Glutamatergic neuron (in vitro differentiated cells): ENCODE measurements around the gene GNAL. TPM values are rescaled to one million over a fixed set of nuclear protein-coding genes. Genes with fewer than 3 reads are reported as not detected.

Experiments used
- DNase-seq: peaks from one replicate; pipeline ENCODE4 v3.0.0; 2022
- H3K27ac Mint-ChIP-seq: one replicate; pipeline ENCODE4 v1.8.0; 2020; ENCODE audit warnings: mild to moderate bottlenecking, mixed read lengths, inconsistent platforms; ENCODE audit not compliant: unreplicated experiment
- H3K27me3 Mint-ChIP-seq: one replicate; pipeline ENCODE4 v1.8.0; 2020; ENCODE audit warnings: mild to moderate bottlenecking, moderate library complexity, mixed read lengths, inconsistent platforms; ENCODE audit not compliant: unreplicated experiment
- H3K36me3 Mint-ChIP-seq: one replicate; pipeline ENCODE4 v1.8.0; 2020; ENCODE audit warnings: mild to moderate bottlenecking, mixed read lengths, inconsistent platforms; ENCODE audit not compliant: unreplicated experiment
- H3K4me1 Mint-ChIP-seq: one replicate; pipeline ENCODE4 v1.8.0; 2020; ENCODE audit warnings: mild to moderate bottlenecking, low read depth, mixed read lengths, inconsistent platforms; ENCODE audit not compliant: unreplicated experiment
- H3K4me3 Mint-ChIP-seq: one replicate; pipeline ENCODE4 v1.8.0; 2020; ENCODE audit warnings: mild to moderate bottlenecking, mixed read lengths, inconsistent platforms; ENCODE audit not compliant: unreplicated experiment
- H3K9me3 Mint-ChIP-seq: one replicate; pipeline ENCODE4 v1.8.0; 2020; ENCODE audit warnings: mild to moderate bottlenecking, moderate library complexity, mixed read lengths, inconsistent platforms; ENCODE audit not compliant: unreplicated experiment
- CTCF ChIP-seq: fragments of 200-600 bp; sonication (generic); IDR thresholded peaks from one replicate; pipeline ENCODE4 v1.5.0; 2021; ENCODE audit not compliant: partially characterized antibody, unreplicated experiment
- total RNA-seq: library from RNA; stranded (reverse); fragmentation: NEBNext Ultra II Directional; extraction: Animal tissue kit (Norgen Biotek cat#: 25700); gene quantifications from one replicate; pipeline ENCODE4 v1.2.1, GENCODE V29; 2021; ENCODE audit not compliant: unreplicated experiment

GNAL gene
- total RNA-seq, 1 donor from 2014 or later = 52.5 TPM

GRCh38 chr18:11817229-11817628 lies 128.2 kb downstream of the GNAL start:
- no peak overlapping the region for H3K27ac Mint-ChIP-seq
- DNase-seq = no peak
- no peaks in the 10 kb centered on the region for H3K4me1 Mint-ChIP-seq
- H3K36me3 Mint-ChIP-seq = no peaks in the 10 kb centered on the region
- H3K9me3 Mint-ChIP-seq = peaks cover 2% of the 10 kb centered on the region
- TF ChIP-seq CTCF = no peak
- H3K4me3 Mint-ChIP-seq = no peak overlapping the region
- H3K27me3 Mint-ChIP-seq = peaks cover 1% of the 10 kb centered on the region

- Mint-ChIP-seq H3K4me1 (no peaks in the 10 kb centered on the region), H3K4me3 (no peak overlapping the region), H3K27me3 (peaks cover 2% of the 10 kb centered on the region), H3K36me3 (no peaks in the 10 kb centered on the region), H3K27ac (peak overlapping the region; percentile 52), H3K9me3 (peaks cover 2% of the 10 kb centered on the region)
- TF ChIP-seq CTCF = no peak
- DNase-seq = no peak
Measured at GRCh38 chr18:11818486-11819203, 129.6 kb downstream of the GNAL start.

- H3K4me3 Mint-ChIP-seq = no peak overlapping the region
- peaks cover 2% of the 10 kb centered on the region for H3K27me3 Mint-ChIP-seq
- no peak overlapping the region for H3K27ac Mint-ChIP-seq
- H3K4me1 Mint-ChIP-seq = no peaks in the 10 kb centered on the region
- DNase-seq = no peak
- TF ChIP-seq CTCF = no peak
- H3K9me3 Mint-ChIP-seq = peaks cover 2% of the 10 kb centered on the region
- no peaks in the 10 kb centered on the region for H3K36me3 Mint-ChIP-seq
Measured at GRCh38 chr18:11819938-11820337, 130.9 kb downstream of the GNAL start.

GRCh38 chr18:11820697-11821096 lies 131.6 kb downstream of the GNAL start:
- no peaks in the 10 kb centered on the region for H3K4me1 Mint-ChIP-seq
- H3K4me3 Mint-ChIP-seq = no peak overlapping the region
- H3K27me3 Mint-ChIP-seq = peaks cover 2% of the 10 kb centered on the region
- H3K9me3 Mint-ChIP-seq = peaks cover 2% of the 10 kb centered on the region
- no peak for TF ChIP-seq CTCF
- DNase-seq = no peak
- no peak overlapping the region for H3K27ac Mint-ChIP-seq
- H3K36me3 Mint-ChIP-seq = no peaks in the 10 kb centered on the region

- Mint-ChIP-seq H3K27ac (no peak overlapping the region), H3K9me3 (peaks cover 3% of the 10 kb centered on the region)
Measured at GRCh38 chr18:11821208-11821607, 132.1 kb downstream of the GNAL start.

More at GRCh38 chr18:11821208-11821607, 132.1 kb downstream of the GNAL start:
- no peaks in the 10 kb centered on the region for H3K4me1 Mint-ChIP-seq
- H3K4me3 Mint-ChIP-seq = no peak overlapping the region
- no peaks in the 10 kb centered on the region for H3K36me3 Mint-ChIP-seq
- DNase-seq = no peak
- TF ChIP-seq CTCF = no peak
- H3K27me3 Mint-ChIP-seq = peaks cover 2% of the 10 kb centered on the region
